ENCODE measurements around the gene CRYGC.

CRYGC gene

GRCh38 chr2:208093128-208093527 lies 36.5 kb downstream of the CRYGC start:
- TF ChIP-seq CTCF (IDR thresholded peaks at IDR 0.05; ENCODE audit: control insufficient read depth, extremely low read depth, insufficient read depth), result no peak
- no peak for DNase-seq (ENCODE audit: low read depth)
- H3K4me3 ChIP-seq (ENCODE audit: low read depth, low read length), result no peak overlapping the region

- DNase-seq (ENCODE audit: low read depth), result no peak
- no peak overlapping the region for H3K4me3 ChIP-seq (ENCODE audit: low read depth, low read length)
- 0 out of 2 replicates have a peak, but pooled peaks have one; percentile 1 for TF ChIP-seq CTCF (IDR thresholded peaks at IDR 0.05; ENCODE audit: control insufficient read depth, extremely low read depth, insufficient read depth)
Measured at GRCh38 chr2:208092093-208092832, 37.4 kb downstream of the CRYGC start.

- no peak overlapping the region for H3K4me3 ChIP-seq (ENCODE audit: low read depth, low read length)
- DNase-seq (ENCODE audit: low read depth), result no peak
- no peak for TF ChIP-seq CTCF (IDR thresholded peaks at IDR 0.05; ENCODE audit: control insufficient read depth, extremely low read depth, insufficient read depth)
Measured at GRCh38 chr2:208090420-208090819, 39.2 kb downstream of the CRYGC start.

- DNase-seq (ENCODE audit: low read depth), result no peak
- no peak overlapping the region for H3K4me3 ChIP-seq (ENCODE audit: low read depth, low read length)
- no peak for TF ChIP-seq CTCF (IDR thresholded peaks at IDR 0.05; ENCODE audit: control insufficient read depth, extremely low read depth, insufficient read depth)
Measured at GRCh38 chr2:208086029-208086428, 43.6 kb downstream of the CRYGC start.

- no peak for TF ChIP-seq CTCF (IDR thresholded peaks at IDR 0.05; ENCODE audit: control insufficient read depth, extremely low read depth, insufficient read depth)
- no peak for DNase-seq (ENCODE audit: low read depth)
Measured at GRCh38 chr2:208083807-208084206, 45.8 kb downstream of the CRYGC start.

More at GRCh38 chr2:208083807-208084206, 45.8 kb downstream of the CRYGC start:
- no peak overlapping the region for H3K4me3 ChIP-seq (ENCODE audit: low read depth, low read length)
